Dedifferentiated amniotic fluid mesenchymal stem cell (primary cell): ENCODE measurements around the gene RNF5.
"Not testable (repeated sequence)": the region's sequence is repeated elsewhere in the genome, so short reads cannot be mapped to it uniquely, and the experiment has no call there.

Experiments
- DNase-seq: peaks from one replicate; pipeline ENCODE4 v3.0.0-alpha.2; 2016; ENCODE audit errors: extremely low spot score

RNF5 gene

DNA sequence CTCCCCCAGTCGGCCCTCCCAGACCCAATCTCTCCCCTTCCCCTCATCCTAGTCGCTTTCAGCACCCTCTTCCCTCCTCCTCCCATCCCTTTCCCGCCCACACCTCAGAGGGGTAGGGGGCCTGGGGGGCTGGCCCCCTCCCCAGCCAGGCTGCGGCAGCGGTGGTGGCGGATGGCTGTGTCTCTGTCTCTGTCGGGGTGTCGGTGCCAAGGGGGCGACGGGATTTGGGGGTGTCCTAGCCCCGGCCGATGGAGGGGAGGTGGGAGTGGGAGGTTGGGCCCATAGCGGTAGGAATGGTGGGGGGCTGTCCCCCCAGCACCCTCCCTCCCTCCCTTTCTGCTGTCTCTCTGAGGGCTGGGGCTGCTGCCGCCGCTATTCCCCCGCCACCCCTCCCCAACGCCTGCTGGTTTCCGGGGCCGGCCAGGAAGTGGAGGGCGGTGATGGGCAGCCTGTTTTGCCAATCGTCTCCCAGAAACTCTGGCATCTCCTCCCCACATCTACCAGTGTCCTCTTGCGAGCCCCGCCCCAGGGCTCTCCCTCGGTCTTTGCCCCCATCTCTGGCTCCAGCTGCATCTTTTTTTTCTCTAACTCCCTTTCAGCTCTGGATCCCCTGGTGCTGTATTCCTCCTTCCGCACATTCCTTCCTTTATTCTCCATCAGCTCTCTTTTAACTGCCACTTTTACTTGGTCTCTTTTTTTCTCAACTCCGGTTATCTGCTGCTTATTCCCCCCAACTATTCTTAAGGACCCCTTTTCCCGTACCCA is 2.3 kb upstream of the RNF5 start, which contains the start of gene AGPAT1:
TSS of gene AGPAT1 (minus strand) at position 374 of the 765 bp plus-strand sequence. CDS start 4,588 bp downstream, outside the sequence.
- peak; percentile 96 for DNase-seq

DNA sequence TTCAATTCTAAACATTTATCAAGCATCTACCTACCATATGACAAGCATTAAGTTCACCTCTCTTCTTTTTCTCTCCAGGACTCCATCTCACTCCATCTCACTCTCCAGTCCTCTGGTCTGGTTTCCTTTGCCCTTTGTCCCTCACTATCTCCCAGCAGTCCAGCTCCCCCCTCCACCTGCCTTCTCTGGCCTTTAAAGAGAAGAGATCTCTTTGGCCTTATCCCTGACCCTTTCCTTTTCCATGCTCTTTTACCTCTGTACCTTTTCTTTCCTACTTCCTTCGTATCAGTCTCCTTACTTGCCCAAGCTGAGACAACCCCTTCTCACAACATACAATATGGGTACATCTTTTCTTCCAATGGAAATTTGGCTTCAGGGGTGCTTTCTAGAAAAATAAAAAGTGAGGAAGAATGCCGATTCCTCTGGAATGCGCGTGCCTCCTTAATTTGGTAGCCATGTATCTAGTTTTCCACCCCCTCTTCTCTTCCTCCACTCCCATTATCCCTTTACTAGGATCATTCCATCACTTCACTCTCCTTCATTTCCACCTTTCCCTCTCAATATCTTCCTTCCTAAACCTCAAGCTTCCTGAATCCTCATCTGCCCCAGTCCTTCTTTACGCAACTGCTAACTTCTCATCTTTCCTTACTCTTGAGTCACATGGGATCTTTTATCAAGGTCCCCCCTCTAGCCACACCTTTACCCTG is 1.6 kb upstream of the RNF5 start:
- DNase-seq, result peak; percentile 19

DNA sequence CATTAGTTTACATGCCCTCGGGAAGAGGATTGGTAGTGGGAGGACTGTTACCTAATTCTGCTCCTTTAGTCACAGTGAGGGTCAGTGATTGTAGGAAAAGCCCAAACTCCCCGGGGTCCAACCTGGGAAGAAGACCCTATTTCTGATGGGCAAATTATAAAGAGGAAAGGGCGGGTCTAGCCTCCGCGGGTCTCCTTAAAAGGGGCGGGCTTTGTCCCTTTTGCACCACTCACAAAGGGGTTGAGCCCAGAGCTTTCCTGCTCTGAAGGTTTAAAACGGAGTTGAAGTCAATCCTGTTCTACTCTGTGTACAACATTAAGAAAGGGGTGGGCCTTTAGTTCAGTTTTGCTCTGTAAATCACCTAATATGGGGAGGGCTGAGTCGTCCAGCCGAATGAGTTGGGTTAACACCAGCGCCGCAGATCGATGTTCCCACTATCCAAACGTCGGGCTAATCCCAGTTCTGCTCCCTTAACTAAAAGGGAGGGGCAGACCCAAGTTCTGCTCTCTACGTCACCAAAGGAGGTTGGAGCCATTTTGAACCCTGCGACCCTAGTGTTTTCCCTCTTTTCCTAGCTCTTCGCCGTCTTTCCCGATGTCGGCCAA is 920 bp upstream of the RNF5 start:
- no peak for DNase-seq

DNA sequence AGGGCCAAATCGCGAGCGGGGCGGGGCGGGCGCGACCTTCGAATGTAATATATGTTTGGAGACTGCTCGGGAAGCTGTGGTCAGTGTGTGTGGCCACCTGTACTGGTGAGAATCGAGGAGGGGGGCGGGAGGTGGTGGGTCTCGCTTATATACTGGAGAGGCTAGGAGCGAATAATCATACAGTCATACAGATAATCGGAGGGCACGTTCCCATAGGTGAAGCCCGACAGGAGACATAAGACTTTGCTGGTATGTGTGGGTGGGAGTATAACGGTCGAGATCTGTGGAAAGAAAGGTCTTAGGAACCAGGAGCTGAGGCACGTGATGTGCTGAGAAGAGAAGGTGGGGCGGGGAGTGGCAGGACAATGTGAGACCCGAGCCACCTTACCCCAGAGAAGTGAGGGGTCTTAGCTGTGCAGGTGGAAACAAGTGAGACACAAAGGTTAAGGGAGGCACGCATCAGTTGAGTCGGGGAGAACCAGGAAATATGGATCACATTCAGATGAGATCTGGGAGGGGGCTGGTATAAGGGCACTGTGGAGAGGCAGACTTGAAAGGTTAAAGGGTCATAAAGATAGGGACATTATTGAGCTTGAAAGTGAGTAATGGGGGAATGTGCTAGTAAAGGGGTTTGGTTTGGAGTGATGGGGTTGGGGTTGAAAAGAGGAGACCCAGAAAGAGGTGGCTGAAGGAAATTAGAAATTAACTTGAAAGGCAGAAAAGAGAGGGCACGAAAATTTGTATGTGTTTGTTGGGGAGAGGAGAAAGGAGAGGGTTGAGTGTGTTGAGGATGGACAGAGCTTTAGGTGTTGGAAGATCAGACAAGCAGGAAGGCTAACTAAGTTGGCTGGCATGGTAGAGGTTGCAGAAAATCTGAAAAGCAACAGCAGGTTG is 589 bp downstream of the RNF5 start:
- no peak for DNase-seq

DNA sequence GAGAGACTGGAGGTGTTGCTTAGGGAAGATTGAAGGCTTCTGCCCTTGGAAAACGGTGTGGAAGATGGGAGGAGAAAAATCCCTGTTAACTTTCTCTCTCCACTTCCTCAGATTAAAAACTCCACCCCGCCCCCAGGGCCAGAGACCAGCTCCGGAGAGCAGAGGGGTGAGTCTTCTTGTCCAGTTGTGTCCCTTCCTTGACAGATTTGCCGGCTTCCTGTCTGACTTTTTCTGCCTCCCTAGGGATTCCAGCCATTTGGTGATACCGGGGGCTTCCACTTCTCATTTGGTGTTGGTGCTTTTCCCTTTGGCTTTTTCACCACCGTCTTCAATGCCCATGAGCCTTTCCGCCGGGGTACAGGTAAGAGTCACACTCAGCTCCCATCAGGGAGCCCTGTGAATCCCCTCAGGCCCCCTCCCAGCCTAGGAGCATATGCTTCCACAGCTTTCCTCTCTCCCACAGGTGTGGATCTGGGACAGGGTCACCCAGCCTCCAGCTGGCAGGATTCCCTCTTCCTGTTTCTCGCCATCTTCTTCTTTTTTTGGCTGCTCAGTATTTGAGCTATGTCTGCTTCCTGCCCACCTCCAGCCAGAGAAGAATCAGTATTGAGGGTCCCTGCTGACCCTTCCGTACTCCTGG is 1.7 kb downstream of the RNF5 start:
- DNase-seq, result no peak

DNA sequence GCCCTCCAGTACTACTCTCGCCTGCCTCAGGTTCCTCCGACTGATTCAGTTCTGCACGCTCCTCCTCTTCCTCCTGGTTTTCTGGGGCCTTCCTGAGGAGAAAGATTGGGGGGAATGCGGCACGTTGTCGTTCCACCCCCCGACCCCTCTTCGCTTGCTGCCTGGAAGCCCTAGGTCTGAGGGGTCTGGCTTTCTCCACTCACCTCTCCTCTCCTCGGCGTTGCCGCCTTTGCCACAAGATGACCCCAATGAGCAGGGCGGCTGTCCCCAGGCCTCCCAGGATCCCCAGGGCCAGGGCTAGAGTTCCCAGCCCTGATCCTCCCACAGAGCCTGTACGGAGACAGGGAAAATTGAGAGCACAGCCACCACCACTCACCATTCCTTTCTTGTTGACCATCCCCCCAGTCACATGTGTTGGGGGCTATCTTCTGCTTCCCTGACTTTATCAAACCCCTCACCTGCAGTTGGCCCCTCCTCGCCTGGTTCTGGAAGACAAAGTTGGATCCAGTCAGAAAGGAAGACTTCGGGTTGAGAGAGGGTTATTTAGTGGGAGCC is 3.0 kb downstream of the RNF5 start:
- no peak for DNase-seq

DNA sequence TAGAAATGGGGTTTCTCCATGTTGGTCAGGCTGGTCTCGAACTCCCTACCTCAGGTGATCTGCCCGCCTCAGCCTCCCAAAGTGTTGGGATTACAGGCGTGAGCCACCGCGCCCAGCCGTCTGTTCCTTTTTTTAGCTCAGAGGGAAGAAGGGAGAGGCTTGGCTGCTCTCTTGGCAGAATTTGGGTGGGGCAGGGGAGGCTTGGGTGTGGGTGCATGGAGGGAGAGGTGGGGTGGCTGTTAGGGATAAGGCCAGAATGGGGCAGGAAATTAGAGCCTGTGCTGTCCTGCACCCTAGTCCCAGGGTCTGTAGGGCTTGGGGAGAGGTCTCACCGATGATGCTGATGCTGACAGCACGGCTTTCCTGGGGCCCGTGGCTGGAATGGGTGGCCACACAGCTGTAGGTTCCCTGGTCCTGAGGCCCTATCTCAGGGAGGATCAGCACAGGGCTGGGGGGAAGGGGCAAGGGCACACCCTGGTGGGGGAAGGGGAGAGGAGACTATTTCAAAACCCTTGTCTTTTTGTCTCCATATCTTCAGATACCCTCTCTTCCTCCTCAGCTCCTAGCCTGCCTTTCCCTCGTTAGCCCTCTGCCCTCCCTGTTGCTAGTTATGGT is 3.8 kb downstream of the RNF5 start:
- DNase-seq, result no peak

DNA sequence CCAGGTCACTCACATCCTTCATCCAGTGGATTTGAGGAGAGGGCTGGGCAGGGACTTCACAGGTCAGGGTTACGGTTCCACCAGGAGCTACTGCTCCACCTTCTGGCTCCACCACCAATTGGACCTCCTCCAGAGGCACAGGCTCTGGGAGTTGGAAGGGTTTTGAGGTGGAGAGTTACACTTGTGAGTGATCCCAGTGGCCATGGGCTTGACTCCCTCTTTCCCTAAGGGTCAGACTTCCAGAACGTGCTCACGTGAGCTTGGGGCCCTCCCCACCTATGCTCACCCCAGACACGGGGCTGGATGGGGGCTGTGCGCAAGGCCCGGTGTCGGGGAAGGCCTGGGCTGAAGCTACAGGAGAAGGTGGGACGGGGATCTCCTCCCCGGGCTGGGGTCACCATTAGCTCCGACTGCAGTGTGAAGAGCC is 4.4 kb downstream of the RNF5 start:
- DNase-seq, result no peak

DNA sequence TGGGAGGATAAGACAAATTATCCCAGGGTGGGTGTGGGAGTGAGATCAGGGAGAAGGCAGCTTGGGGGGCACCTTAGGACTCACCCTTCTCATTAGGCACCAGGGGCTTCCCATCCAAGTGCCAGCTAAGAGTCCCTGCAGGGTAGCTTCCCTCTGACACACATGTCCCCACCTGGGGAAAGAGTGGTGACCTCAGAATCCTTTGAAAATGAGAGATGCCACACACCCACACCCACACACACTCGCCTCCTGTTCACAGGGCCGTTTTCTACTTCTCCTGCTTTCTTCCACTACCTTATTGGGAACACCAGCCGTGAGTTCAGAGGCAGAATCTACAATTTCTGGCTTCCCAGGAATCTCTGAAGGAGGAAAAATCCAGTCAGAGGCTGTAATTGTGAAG is 4.8 kb downstream of the RNF5 start:
- DNase-seq, result no peak

DNA sequence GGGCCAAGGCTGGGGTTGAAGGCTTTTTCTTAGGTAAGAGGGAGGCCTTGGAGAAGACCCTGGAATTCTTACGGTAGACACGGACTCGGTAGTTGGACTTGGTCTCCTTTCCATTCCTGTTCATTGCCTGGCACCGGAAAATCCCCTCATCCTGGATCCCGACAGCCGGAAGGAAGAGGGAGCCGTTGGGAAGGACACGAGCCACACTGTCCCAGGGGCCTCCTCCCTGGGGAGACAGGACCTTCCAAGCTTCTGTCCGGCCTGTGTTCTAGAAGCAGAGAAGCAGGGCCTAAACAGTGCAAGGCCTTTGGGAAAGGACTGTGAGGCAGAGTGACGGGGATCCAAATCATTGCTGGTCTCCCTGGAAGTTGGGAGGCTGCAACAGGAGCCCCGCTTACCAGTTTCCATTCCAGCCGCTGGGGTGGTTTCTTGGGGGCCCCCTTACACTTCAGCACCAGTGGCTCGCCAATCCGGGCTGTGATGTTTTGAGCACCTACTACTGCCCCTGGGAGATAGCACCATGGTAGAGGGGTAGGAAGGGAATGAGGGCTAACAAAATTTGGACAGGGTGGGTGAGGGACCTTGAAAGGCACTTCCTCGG is 5.4 kb downstream of the RNF5 start:
- DNase-seq, result no peak

DNA sequence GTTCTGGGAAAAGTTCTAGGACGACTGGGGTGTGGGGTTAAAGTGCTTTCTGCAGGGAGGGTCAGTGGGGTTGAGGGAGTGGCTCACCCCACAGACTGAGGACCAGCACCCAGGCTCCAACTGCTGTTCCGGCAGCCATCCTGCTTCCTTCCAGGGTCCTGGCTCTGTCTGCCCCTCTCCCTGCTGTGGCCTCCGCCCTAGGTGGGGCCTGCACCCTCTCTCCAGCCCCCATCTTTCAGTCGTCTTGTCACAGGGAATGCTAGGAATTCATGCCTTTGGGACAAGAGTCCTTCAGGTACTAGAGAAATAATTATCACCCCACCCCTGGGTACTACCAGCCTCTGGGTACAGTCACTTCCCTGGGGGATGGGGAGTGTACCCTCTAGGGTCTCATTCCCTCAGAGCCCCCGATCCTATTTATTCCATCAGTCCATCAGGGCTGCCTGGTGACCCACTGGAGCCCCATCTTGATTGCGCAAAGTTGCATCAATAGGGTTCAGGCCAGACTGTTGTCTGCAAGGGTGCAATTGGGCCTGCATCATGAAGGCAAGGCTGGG is 6.0 kb downstream of the RNF5 start, which contains the start of gene AGER:
TSS of gene AGER (minus strand) at position 170 of the 557 bp plus-strand sequence. CDS start at position 139, 31 bp downstream.
- no peak for DNase-seq

DNA sequence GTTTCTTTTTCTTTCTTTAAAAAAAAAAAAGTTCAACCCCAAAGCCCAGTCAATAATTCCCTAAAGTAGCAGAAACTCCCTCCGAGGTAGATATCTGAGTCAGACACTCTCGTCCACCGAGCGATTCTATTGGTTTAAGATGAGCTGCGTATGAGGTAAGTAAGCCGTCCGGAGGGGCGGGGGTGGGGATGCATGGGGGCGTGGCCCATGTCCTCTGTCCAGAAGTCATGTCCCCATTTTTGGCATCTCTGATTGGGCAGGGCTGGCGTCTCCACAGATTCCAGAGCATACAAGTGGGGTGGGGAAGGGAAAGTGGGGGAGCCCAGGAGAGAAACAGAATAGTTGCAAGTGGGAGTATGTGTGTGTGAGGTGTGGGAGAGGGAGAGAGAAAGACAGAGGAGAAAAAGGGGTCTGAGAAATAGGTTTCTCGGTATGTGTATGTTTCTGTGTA is 7.5 kb downstream of the RNF5 start:
- DNase-seq, result peak; percentile 87

DNA sequence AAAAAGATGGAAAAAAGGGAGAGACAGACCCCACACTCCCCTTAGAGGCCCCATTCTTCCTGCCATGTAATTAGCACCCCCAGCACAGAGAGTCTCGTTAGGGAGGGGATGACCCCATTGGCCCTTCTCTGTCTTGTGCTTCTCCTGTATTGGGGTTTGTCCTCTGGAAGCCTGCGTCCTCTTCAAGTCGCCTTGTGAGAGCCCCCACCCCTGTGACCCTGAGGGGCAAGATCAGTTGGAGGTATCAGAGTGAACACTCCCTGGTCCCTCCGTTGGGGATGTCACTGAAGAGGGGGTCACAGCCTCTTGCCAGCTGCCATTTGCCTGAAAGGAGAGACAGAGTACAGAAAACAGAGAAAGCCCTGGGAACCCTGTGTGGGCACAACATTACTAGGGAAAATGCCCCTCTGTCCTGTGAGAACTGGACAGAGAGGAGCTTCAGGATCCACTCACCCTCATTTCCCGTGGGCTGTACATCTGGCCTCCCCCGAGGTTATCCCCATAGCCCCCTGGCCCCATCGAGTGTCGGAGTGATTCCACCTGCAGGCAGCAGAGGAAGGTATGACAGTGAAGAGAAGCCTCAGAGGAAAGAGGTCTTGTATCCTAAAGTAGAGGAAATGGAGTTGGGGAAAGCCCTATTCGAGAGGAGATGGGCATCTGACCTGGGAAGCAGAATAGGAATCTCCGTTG is 8.1 kb downstream of the RNF5 start:
- not testable (repeated sequence) for DNase-seq

DNA sequence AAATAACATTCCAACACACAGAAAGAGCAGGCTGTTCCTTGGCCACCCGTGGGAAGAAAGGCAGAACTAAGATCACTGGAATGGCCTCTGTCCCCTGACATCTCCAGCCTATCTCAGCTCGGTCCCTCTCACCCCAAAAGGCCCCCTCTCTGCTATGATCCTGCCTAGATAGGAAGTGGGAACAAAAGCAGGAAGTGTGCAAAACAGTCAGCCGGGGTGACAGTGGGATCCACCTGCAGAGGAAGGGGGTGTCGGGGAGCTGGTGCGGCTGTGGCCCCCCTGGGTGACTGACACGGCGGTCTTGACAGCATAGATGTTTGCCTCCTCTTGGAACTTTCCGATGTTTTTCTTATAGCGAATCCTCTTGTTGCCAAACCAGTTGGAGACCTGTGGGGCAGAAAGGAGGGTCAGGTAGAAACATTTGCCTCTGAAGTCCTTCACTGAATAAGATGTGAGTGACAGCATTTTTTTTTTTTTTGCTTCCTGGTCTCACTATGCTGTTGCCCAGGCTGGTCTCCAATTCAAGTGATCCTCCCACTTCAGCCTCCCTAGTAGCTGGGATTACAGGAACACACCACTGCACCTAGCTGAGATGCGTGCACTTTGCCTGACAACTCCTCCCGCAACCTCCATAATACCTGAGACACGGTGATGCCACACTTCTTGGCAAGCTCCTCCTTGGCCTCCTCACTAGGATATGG is 9.0 kb downstream of the RNF5 start:
- no peak for DNase-seq

DNA sequence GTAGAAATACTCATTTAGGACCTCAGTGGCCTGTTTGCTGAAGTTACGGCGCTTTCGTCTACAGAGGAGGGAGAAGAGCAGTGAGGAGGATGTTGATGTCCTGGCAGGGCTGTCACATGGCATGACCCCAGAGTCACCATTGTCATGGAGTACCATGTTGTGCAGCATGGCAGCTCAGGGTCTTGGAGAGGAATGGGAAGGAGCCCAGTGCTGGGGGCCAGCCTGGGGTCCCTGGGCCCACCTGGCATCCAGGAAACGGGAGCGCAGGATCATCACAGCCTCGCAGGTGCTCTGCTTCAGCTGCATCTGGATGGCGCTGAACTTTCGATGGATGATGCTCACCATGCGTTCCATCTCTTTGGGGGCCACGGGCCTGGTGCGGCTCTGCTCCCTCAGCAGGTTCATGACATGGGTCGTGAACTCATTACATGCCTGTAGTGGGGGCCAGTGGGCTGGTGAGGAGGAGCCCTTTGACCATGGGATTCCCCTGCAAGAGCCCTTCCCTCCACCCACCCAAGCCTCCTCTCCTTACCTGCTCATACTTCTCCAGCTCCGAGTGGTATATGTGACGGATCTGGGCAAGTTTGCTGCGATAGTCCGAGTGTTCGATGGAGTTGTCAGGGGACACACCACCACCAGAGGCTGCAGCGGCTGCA is 9.6 kb downstream of the RNF5 start:
- not testable (repeated sequence) for DNase-seq

DNA sequence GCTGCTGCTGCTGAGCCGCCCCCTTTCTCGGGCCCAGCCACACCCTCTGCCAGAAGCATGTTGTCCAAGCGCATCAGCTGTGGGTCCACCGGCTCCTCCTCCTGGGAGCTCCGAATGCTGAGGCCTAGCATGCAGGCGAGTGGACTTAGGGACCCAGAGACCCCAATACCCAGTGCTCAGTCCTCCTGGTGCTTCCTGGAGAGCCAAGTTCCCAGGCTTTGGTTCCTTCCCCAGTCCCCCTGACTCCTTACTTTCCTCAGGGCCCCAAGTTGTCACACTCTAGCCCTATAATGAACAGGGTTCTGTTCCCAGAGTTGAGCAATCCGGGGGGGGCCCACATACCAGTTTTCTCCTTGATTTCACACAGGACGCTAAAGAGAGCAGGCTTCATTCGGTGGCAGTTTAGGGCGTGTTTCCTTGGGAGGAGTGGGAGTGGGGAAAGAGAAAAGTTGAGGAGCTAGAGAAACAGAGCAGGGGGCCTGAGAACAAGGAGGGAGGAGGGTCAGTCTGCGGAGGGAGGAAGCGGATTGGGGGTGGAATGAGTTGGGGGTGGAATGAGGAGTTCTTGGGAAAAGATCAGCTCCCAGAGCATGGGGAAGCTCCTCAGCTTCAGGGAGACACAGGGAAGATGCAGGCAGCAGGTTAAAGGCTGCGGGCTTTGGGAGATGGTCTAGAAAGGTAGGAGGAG is 10.3 kb downstream of the RNF5 start:
- DNase-seq, result no peak

DNA sequence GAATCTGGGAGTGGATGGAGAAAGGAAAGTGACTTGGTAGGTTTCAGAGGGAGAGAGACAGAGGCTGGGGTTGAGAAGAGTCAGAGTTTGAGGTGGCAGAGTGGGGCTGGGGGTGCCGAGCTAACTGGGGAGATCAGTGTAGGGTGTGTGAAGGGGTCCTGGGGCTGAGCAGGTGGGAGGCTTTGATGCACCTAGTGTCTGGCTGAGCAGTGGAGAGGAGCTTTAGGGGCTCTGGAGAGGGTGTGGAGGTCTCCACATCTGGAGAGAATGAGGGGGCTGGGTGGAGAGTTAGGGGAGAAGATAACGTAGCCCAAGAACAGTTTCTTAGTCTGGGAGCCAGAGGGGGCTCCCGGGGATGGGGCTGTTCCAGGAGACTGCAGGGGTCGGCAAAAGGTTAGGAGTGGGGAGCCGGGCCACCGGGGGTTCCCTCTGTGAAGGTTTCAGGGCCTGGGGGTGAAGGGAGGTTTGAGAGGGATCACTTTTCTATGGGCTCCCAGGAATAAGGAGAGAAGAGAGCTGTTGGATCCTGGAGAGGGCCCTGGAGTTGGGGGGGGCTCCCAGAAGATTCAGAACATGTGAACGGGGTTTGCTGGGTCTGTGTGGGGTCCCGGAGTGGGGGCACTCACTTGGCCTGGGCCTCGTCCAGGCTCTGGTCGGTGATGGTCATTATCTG is 11.0 kb downstream of the RNF5 start:
- DNase-seq, result no peak
